Gastrocnemius medialis (tissue), 4 donors: Measurements from ENCODE around the gene TYW1. TPM values are rescaled to one million over a fixed set of nuclear protein-coding genes. Genes with fewer than 3 reads are reported as not detected.
"Not testable (repeated sequence)": the region's sequence is repeated elsewhere in the genome, so short reads cannot be mapped to it uniquely, and the experiment has no call there.

Experiments
- ATAC-seq, 2 donors: fragments of 150-250 bp; one replicate each; pipeline ENCODE4 v1.9.1; 2016
- DNase-seq, 2 donors: peaks; one replicate each; pipeline ENCODE4 v3.0.0-alpha.2; 2019
- H3K27ac ChIP-seq, 4 donors: fragments of 200-600 bp; sonication (generic); 1 replicate in 1 of 4; 2 replicates in 3 of 4; pipeline ENCODE4 v1.5.1; 2016 to 2018; ENCODE audit warnings: mild to moderate bottlenecking in 2 of 4, moderate library complexity in 1 of 4
- H3K27me3 ChIP-seq, 3 donors: fragments of 200-600 bp; sonication (generic) in 2 of 3; 1 replicate in 1 of 3; 2 replicates in 2 of 3; pipeline versions ENCODE4 v1.5.1 to v1.6.0; 2016 to 2019; ENCODE audit warnings: mild to moderate bottlenecking in 1 of 3, moderate library complexity in 1 of 3
- H3K36me3 ChIP-seq, 2 donors: fragments of 200-600 bp; sonication (generic) in 1 of 2; one replicate each; pipeline ENCODE4 v1.5.1; 2017 to 2018
- H3K4me1 ChIP-seq, 2 donors: fragments of 200-600 bp; sonication (generic) in 1 of 2; one replicate each; pipeline ENCODE4 v1.5.1; 2016 to 2017; ENCODE audit warnings: mild to moderate bottlenecking in 2 of 2
- H3K4me3 ChIP-seq, 4 donors: fragments of 200-600 bp; sonication (generic) in 3 of 4; 1 replicate in 1 of 4; 2 replicates in 3 of 4; pipeline ENCODE4 v1.5.1; 2016 to 2019; ENCODE audit warnings: mild to moderate bottlenecking in 2 of 4
- H3K9me3 ChIP-seq, 3 donors: fragments of 200-600 bp; sonication (generic) in 2 of 3; 1 replicate in 1 of 3; 2 replicates in 2 of 3; pipeline ENCODE4 v1.5.1; 2016 to 2019
- CTCF ChIP-seq, 5 experiments: fragments of 450-650 bp in 3 of 5; fragments of 200-600 bp in 2 of 5; sonication (generic) in 2 of 5; IDR thresholded peaks in 4 of 5; conservative IDR thresholded peaks in 1 of 5; 1 replicate in 4 of 5; 2 replicates in 1 of 5; pipeline ENCODE4 v1.5.1; 2016 to 2019; ENCODE audit warnings: antibody characterized with exemption in 5 of 5, mild to moderate bottlenecking in 3 of 5, moderate library complexity in 3 of 5
- POLR2A ChIP-seq, 2 donors: fragments of 450-650 bp; IDR thresholded peaks; one replicate each; pipeline ENCODE4 v1.6.1; 2017; ENCODE audit warnings: antibody characterized with exemption in 2 of 2, mild to moderate bottlenecking in 2 of 2, moderate library complexity in 2 of 2
- in situ Hi-C, 4 donors: fragments of 200-750 bp; cut with MboI; loops; one replicate each; pipeline versions ENCODE4 v1.15.0 to v1.8.0; 2017; ENCODE audit warnings: low sequenced_read_pairs in 4 of 4
- intact Hi-C: fragments of 100-400 bp; cut with DNase I; formaldehyde crosslinking; loops from one replicate; pipeline ENCODE4 v1.15.1; 2023; ENCODE audit warnings: low total_unique reads
- microRNA-seq, 2 donors: library from miRNA; unstranded; fragments of <30 nt; microRNA quantifications; one replicate each; pipeline ENCODE4, GENCODE V29; 2016; ENCODE audit warnings: borderline replicate concordance in 2 of 2
- total RNA-seq, 4 donors: library from RNA; depleted of rRNA; stranded (reverse); fragments of >200 nt; gene quantifications; one replicate each; pipeline versions ENCODE4 v1.1.0 to v1.2.3, GENCODE V29; 2016

The TYW1 gene
- total RNA-seq, 4 donors from 2014 or later = 15.4 to 33.8 (median 19.7) TPM

- H3K36me3 ChIP-seq, H3K4me1 ChIP-seq, intact Hi-C loops, in situ Hi-C loops, H3K4me3 ChIP-seq, DNase-seq, ATAC-seq, H3K27me3 ChIP-seq, H3K27ac ChIP-seq, H3K9me3 ChIP-seq: not testable (repeated sequence)
These were observed 267.4 kb downstream of the TYW1 start for GRCh38 chr7:67264000-67264399.

GRCh38 chr7:67266070-67266469 lies 269.4 kb downstream of the TYW1 start:
- ATAC-seq, intact Hi-C loops, H3K9me3 ChIP-seq, DNase-seq, H3K36me3 ChIP-seq, H3K27ac ChIP-seq, H3K4me3 ChIP-seq, H3K4me1 ChIP-seq, in situ Hi-C loops, H3K27me3 ChIP-seq: not testable (repeated sequence)

- no peaks in the 10 kb centered on the region for H3K4me1 ChIP-seq
- H3K27ac ChIP-seq = no peak overlapping the region
- no peak for TF ChIP-seq POLR2A (IDR thresholded peaks at IDR 0.05)
- no peak for TF ChIP-seq CTCF (IDR thresholded peaks at IDR 0.05 in 4 of 5, conservative IDR thresholded peaks at IDR 0.05 in 1 of 5)
- no peaks in the 10 kb centered on the region for H3K36me3 ChIP-seq
- H3K9me3 ChIP-seq = no peaks in the 10 kb centered on the region
- no peak for ATAC-seq
- in situ Hi-C loops = no loop called here
- H3K4me3 ChIP-seq = no peak overlapping the region
- no peak for DNase-seq
- H3K27me3 ChIP-seq = no peaks in the 10 kb centered on the region
- intact Hi-C loops = no loop called here
These were observed 271.3 kb downstream of the TYW1 start for GRCh38 chr7:67267914-67268313.

GRCh38 chr7:67269916-67270315 lies 273.3 kb downstream of the TYW1 start:
- H3K9me3 ChIP-seq, H3K27me3 ChIP-seq, intact Hi-C loops, H3K27ac ChIP-seq, ATAC-seq, H3K36me3 ChIP-seq, in situ Hi-C loops, H3K4me1 ChIP-seq, H3K4me3 ChIP-seq, DNase-seq: not testable (repeated sequence)

Small RNAs within 50 kb of the gene (microRNA-seq; reads per million reads assigned to microRNA genes)
- 0 reads per million in 2 donors for gene MIR4650-1

Other genes starting within 250 kb of the TYW1 start
- 10 to 100 TPM; 53.2 to 65.9 (median 60.3) TPM for gene TMEM248, start 75.6 kb upstream of the TYW1 start, total RNA-seq
- gene SBDS, start 1.2 kb upstream of the TYW1 start, total RNA-seq = 100 to 1,000 TPM; 226 to 391 (median 235) TPM